Keratinocyte (primary cell): ENCODE results near the gene DSCAML1. TPM values are rescaled to one million over a fixed set of nuclear protein-coding genes. Genes with fewer than 3 reads are reported as not detected.

Experiments used
- DNase-seq: peaks from one replicate; pipeline ENCODE4 v3.0.0-alpha.2; 2011; ENCODE audit warnings: low read depth, missing footprints, low spot score
- FAIRE-seq: peaks from 2 replicates; lab custom pipeline; 2011; peaks lifted over from hg19 to GRCh38; lab: Jason Lieb, UNC
- H2AFZ ChIP-seq: 2 replicates; pipeline ENCODE4 v1.6.0; 2012; ENCODE audit warnings: low read length, control low read depth, inconsistent platforms; ENCODE audit not compliant: control insufficient read depth
- H3K27ac ChIP-seq: 2 replicates; pipeline ENCODE4 v1.5.1; 2011; ENCODE audit warnings: low read length; ENCODE audit not compliant: control insufficient read depth, insufficient read depth
- H3K27me3 ChIP-seq: 3 replicates; pipeline ENCODE4 v1.6.0; 2011; ENCODE audit warnings: low read length; ENCODE audit not compliant: control insufficient read depth, insufficient read depth; ENCODE audit errors: extremely low read depth
- H3K36me3 ChIP-seq, 2 experiments: 2 replicates in 1 of 2; 3 replicates in 1 of 2; pipeline ENCODE4 v1.5.1; 2011; ENCODE audit warnings: low read length in 2 of 2, mild to moderate bottlenecking in 1 of 2; ENCODE audit not compliant: control insufficient read depth in 2 of 2, insufficient read depth in 2 of 2; ENCODE audit errors: extremely low read depth in 1 of 2
- H3K4me1 ChIP-seq: 3 replicates; pipeline ENCODE4 v1.5.1; 2011; ENCODE audit warnings: low read length; ENCODE audit not compliant: control insufficient read depth, insufficient read depth; ENCODE audit errors: extremely low read depth
- H3K4me2 ChIP-seq: 3 replicates; pipeline ENCODE4 v1.6.0; 2011; ENCODE audit warnings: low read depth, low read length; ENCODE audit not compliant: control insufficient read depth, insufficient read depth; ENCODE audit errors: extremely low read depth
- H3K4me3 ChIP-seq, 3 experiments: fragments of 200-600 bp in 1 of 3; sonication (generic) in 1 of 3; 2 replicates in 2 of 3; 3 replicates in 1 of 3; pipeline ENCODE4 v1.5.1; 2011 to 2016; ENCODE audit warnings: low read length in 3 of 3, mild to moderate bottlenecking in 3 of 3, control low read depth in 2 of 3, inconsistent platforms in 1 of 3, low read depth in 1 of 3, mixed read lengths in 1 of 3, mixed run types in 1 of 3, moderate library complexity in 1 of 3; ENCODE audit not compliant: control insufficient read depth in 2 of 3, insufficient read depth in 2 of 3; ENCODE audit errors: extremely low read depth in 1 of 3
- H3K79me2 ChIP-seq: 2 replicates; pipeline ENCODE4 v1.6.0; 2012; ENCODE audit warnings: low read length; ENCODE audit not compliant: control insufficient read depth, insufficient read depth
- H3K9ac ChIP-seq: 3 replicates; pipeline ENCODE4 v1.6.0; 2011; ENCODE audit warnings: low read length; ENCODE audit not compliant: control insufficient read depth, insufficient read depth; ENCODE audit errors: extremely low read depth
- H3K9me1 ChIP-seq: 3 replicates; pipeline ENCODE4 v1.6.0; 2011; ENCODE audit warnings: low read length; ENCODE audit not compliant: control insufficient read depth, insufficient read depth; ENCODE audit errors: extremely low read depth
- H3K9me3 ChIP-seq: 2 replicates; pipeline ENCODE4 v1.5.1; 2012; ENCODE audit warnings: low read depth, low read length; ENCODE audit not compliant: control insufficient read depth
- H4K20me1 ChIP-seq: 3 replicates; pipeline ENCODE4 v1.6.0; 2011; ENCODE audit warnings: low read length; ENCODE audit not compliant: control insufficient read depth, insufficient read depth; ENCODE audit errors: extremely low read depth
- EZH2 ChIP-seq: IDR thresholded peaks from one replicate; pipeline ENCODE4 v1.6.1; 2012; ENCODE audit warnings: inconsistent platforms, mild to moderate bottlenecking, low read length, moderate library complexity
- dilution Hi-C: fragments of 300-500 bp; cut with MboI; formaldehyde crosslinking; loops from one replicate; pipeline ENCODE4 v1.7.0; 2020; ENCODE audit warnings: low sequenced_read_pairs; ENCODE audit not compliant: extremely low pct_ligation_motif_present
- polyA plus RNA-seq, 5 experiments: library from polyadenylated mRNA; depleted of rRNA in 3 of 5; stranded (reverse) in 3 of 5; stranded (forward) in 1 of 5; unstranded in 1 of 5; fragments of >200 nt; gene quantifications; 1 replicate in 1 of 5; 2 replicates in 3 of 5; 3 replicates in 1 of 5; pipeline versions ENCODE4 v1.2.1 to v1.2.3, GENCODE V29; 2011 to 2012; ENCODE audit warnings: missing spikeins in 2 of 5, low read depth in 1 of 5, low replicate concordance in 1 of 5
- TF ChIP-seq, protein P1 (sequence below), 3 experiments: IDR thresholded peaks in 1 of 3; conservative IDR thresholded peaks in 1 of 3; optimal IDR thresholded peaks in 1 of 3; 2 replicates in 2 of 3; 3 replicates in 1 of 3; pipeline versions ENCODE3 to v1.5.1; 2011; ENCODE audit warnings: low read length in 3 of 3, mild to moderate bottlenecking in 3 of 3, moderate library complexity in 2 of 3, control low read depth in 1 of 3, inconsistent platforms in 1 of 3; ENCODE audit not compliant: insufficient read depth in 2 of 3; ENCODE audit errors: extremely low read depth in 1 of 3

The DSCAML1 gene
- polyA plus RNA-seq, 1 donor (not counting 4 experiments of a cell fraction or from before 2014, with no cell fraction given), result not detected

DNA sequence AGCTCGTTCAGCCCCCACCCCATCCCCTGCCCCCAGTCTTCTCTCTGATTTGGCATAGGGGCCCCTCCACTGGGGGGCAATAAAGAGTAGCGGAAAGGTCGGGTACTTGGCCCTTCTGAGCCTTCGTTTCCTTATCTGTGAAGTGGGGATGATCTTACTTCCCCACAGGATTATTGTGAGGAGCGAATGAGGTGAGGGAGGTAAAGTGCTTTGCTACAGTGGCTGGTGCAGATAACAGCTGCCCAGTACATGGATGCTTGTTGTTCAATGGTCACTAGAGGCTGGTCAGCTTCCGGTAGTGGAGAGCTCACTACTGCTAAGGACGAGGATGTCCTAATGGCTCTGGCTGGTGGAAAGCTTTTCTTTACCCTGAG, 368.2 kb downstream of the DSCAML1 start:
- no peaks in the 10 kb centered on the region for H3K79me2 ChIP-seq

DNA sequence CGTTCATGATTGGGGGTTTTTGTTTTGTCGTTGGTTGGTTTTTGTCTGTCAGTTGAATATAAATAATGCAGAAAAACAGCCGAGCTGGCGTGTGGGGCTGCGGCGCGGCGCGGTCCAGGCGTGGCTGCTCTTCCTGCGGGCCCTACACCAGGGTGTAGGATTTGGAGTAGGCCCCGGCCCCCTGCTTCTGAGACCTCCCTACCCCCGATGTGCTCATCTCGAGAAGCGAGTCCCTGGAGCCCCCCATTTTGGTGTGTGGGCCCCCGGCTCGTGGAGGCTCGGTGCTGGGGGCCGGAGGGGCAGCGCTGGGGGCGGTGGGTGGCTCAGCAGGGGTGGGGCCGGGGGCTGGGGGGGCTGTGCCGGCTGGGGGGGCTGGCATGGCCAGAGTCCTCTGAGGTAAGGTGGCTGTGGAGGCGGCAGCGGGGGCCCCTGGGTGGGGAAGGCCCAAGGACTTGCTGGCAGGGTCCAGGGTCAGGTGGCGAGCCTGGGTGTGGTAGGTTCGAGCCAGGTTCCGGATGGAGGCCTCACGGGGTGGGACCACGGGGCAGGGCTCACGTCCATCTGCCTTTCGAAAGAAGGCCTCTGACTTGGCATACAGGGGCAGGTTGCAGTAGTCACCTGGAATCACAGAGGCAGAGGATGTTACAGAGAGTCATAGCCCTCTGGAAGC, 368.7 kb downstream of the DSCAML1 start:
- H3K9ac ChIP-seq, result no peak overlapping the region
- H2AFZ ChIP-seq, result no peak overlapping the region
- H3K27ac ChIP-seq, result no peak overlapping the region
- no peaks in the 10 kb centered on the region for H3K9me1 ChIP-seq
- H3K4me1 ChIP-seq, result no peaks in the 10 kb centered on the region
- H4K20me1 ChIP-seq, result no peaks in the 10 kb centered on the region
- dilution Hi-C loops, result loop anchor here (25.0 kb wide), 1 partner anchor 384 kb away; the partner anchor contains the start of gene FXYD2
- no peak for TF ChIP-seq EZH2
- TF ChIP-seq, protein P1, sequence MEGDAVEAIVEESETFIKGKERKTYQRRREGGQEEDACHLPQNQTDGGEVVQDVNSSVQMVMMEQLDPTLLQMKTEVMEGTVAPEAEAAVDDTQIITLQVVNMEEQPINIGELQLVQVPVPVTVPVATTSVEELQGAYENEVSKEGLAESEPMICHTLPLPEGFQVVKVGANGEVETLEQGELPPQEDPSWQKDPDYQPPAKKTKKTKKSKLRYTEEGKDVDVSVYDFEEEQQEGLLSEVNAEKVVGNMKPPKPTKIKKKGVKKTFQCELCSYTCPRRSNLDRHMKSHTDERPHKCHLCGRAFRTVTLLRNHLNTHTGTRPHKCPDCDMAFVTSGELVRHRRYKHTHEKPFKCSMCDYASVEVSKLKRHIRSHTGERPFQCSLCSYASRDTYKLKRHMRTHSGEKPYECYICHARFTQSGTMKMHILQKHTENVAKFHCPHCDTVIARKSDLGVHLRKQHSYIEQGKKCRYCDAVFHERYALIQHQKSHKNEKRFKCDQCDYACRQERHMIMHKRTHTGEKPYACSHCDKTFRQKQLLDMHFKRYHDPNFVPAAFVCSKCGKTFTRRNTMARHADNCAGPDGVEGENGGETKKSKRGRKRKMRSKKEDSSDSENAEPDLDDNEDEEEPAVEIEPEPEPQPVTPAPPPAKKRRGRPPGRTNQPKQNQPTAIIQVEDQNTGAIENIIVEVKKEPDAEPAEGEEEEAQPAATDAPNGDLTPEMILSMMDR (optimal IDR thresholded peaks at IDR 0.05 in 1 of 3, IDR thresholded peaks at IDR 0.05 in 1 of 3, conservative IDR thresholded peaks at IDR 0.05 in 1 of 3; ENCODE audit: extremely low read depth in 1 of 3, insufficient read depth in 2 of 3, low read length in 3 of 3), result no peak
- H3K36me3 ChIP-seq, result no peaks in the 10 kb centered on the region
- no peak for FAIRE-seq
- H3K79me2 ChIP-seq, result no peaks in the 10 kb centered on the region
- peaks cover 14% of the 10 kb centered on the region for H3K27me3 ChIP-seq
- no peak overlapping the region for H3K4me3 ChIP-seq
- no peak overlapping the region for H3K4me2 ChIP-seq
- no peak for DNase-seq
- H3K9me3 ChIP-seq, result no peaks in the 10 kb centered on the region

More for the DNA sequence above, 368.2 kb downstream of the DSCAML1 start:
- Histone ChIP-seq H3K9me3 (no peaks in the 10 kb centered on the region), H3K9ac (no peak overlapping the region), H3K4me1 (no peaks in the 10 kb centered on the region), H3K9me1 (no peaks in the 10 kb centered on the region), H2AFZ (no peak overlapping the region), H4K20me1 (no peaks in the 10 kb centered on the region), H3K27me3 (peaks cover 14% of the 10 kb centered on the region), H3K4me3 (no peak overlapping the region), H3K27ac (no peak overlapping the region), H3K4me2 (no peak overlapping the region), H3K36me3 (no peaks in the 10 kb centered on the region)
- no peak for TF ChIP-seq EZH2
- TF ChIP-seq, protein P1 (optimal IDR thresholded peaks at IDR 0.05 in 1 of 3, IDR thresholded peaks at IDR 0.05 in 1 of 3, conservative IDR thresholded peaks at IDR 0.05 in 1 of 3; ENCODE audit: extremely low read depth in 1 of 3, insufficient read depth in 2 of 3, low read length in 3 of 3), result no peak
- dilution Hi-C loops, result loop anchor here (25.0 kb wide), 1 partner anchor 383 kb away; the partner anchor contains the start of gene FXYD2
- no peak for DNase-seq
- FAIRE-seq, result no peak
